HG03439 (cell line): ENCODE data around the gene TBL2.
"Not testable (repeated sequence)": the region's sequence is repeated elsewhere in the genome, so short reads cannot be mapped to it uniquely, and the experiment has no call there.

Source experiments
- ATAC-seq: cut with Tn5 transposase; IDR thresholded peaks from one replicate; pipeline ENCODE4 v1.9.1; 2021; ENCODE audit warnings: mild to moderate bottlenecking, moderate library complexity; ENCODE audit not compliant: unreplicated experiment

Gene TBL2

GRCh38 chr7:73537051-73537450 is 41.3 kb downstream of the TBL2 start:
- ATAC-seq = no peak

DNA sequence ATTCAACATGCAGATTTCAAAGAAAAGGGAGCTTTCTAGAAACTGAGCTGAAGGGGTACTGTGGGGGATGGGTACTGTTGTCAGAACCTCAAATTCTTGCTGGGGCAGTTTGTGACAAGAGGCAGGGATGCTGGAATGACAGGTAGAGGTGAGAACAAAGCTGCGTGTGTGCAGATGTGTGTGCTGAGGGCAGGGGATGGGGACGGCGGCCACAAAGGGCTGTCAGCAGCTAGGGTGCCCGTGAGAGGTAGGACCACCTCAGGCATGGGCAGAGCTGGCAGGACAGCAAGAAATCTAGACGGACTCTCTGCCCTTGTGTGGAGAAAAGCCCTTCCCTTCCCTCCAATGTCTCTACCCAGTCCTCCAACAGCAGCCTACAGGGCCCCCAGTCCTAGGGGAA is 41.9 kb downstream of the TBL2 start:
- ATAC-seq = no peak

GRCh38 chr7:73535918-73536317 is 42.5 kb downstream of the TBL2 start:
- not testable (repeated sequence) for ATAC-seq

GRCh38 chr7:73533742-73534141 is 44.6 kb downstream of the TBL2 start:
- no peak for ATAC-seq

GRCh38 chr7:73532224-73532623 is 46.2 kb downstream of the TBL2 start:
- ATAC-seq = no peak

- no peak for ATAC-seq
Observed at GRCh38 chr7:73530800-73531199, 47.6 kb downstream of the TBL2 start.

DNA sequence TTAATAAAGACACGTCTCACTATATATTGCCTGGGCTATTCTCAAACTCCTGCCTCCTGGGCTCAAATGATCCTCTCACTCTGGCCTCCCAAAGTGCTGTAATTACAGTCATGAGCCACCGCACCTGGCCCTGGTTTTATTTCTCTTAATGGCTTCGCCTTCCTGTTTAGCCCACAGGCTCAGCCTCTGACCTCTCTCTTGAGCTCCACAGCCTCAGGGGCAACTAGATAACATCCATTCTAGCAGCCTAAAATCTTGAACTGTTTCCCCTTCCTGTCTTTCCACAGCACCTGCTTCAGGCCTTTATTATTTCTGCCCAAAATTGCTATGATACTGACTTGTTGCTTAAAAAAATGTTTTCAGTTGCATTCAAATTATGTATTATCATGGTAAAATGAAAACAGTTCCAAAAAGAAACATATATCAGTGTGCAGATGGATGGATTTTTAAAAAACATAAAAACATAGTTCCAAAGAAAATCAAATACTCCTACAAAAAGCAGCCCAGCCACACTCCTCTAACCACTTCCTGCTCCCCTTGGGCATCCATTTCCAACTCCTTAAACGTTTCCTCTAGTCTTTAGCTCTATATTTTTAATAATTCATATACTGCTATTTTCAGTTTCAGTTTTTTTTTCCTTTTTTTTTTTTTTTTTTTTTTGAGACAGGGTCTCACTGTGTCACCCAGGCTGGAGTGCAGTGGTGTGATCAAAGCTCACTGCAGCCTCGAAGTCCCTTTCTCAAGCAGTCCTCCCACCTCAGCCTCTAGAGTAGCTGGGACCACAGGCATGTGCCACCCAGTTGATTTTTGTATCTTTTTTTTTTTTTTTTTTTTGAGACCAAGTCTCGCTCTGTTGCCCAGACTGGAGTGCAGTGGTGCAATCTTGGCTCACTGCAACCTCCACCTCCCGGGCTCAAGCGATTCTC is 51.2 kb downstream of the TBL2 start:
- ATAC-seq = no peak

DNA sequence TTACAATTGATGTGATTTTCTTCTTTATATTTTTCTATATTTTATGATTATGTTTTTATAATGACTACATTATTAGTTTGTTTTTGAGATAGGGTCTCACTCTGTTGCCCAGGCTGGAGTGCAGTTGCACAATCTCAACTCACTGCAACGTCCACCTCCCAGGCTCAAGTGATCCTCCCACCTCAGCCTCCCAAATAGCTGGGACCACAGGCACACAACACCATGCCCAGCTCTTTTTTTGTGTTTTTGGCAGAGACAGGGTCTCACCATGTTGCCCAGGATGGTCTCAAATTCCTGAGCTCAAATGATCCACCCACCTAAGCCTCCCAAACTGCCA is 52.3 kb downstream of the TBL2 start:
- not testable (repeated sequence) for ATAC-seq

- peak; percentile 83 for ATAC-seq
Observed at GRCh38 chr7:73522105-73522872, 56.1 kb downstream of the TBL2 start, which contains the start of gene BAZ1B. Gene BAZ1B (minus strand): TSS chr7:73522293. CDS start chr7:73521933, 360 bp downstream.

DNA sequence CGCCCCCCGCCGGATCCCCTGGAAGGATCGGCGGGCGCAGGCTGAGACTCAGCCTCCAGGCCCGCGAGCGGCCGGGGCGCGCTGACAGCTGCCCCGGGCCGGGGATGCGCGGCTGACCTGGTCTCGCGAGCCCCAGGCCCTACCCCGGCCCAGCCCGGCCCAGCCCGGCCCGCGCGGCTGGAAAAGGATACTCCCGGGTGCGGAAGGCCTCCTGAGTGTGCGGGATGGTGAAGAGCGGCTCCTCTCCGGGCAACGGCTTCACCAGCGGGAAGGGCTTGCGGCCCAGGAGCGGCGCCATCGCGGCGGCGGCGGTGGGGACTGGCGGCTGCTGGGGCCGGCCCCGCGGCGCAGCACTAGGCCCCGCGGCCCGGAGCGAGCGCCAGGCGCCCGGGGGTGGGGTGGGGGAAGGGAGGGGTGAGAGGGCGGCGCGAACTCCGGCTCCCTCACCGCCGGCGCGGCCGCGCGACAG is 56.7 kb downstream of the TBL2 start:
- ATAC-seq = peak; percentile 48

- ATAC-seq = no peak
Observed at GRCh38 chr7:73520673-73521635, 57.4 kb downstream of the TBL2 start.

DNA sequence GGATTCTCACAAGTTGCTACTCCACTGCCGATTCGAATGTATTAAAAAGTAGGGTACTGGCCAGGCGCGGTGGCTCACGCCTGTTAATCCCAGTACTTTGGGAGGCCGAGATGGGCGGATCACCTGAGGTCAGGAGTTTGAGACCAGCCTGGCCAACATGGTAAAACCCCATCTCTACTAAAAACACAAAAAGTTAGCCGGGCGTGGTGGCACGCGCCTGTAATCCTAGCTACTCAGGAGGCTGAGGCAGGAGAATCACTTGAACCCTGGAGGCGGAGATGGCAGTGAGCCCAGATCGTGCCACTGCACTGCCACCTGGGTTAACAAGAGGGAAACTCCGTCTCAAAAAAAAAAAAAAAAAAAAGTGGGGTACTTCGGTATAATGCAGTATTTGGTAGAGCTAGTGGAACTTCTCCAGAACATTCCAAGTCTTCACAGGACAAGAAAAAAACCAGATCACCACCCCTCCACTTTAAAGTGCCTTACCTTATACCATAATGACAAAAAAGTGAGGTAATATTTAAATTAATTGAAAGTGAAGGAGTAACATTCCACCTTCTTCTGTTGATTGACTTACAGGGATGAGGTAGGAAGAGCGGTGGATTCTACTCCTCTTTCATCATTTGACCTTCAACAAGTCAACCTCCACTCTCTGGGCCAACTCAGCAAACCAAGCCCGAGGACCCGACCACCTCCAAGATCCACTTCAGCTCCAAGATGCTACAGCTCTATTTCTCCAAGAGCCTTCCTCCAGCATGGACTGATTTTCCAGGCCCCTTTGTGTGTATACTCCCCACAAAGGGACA is 58.3 kb downstream of the TBL2 start:
- no peak for ATAC-seq

DNA sequence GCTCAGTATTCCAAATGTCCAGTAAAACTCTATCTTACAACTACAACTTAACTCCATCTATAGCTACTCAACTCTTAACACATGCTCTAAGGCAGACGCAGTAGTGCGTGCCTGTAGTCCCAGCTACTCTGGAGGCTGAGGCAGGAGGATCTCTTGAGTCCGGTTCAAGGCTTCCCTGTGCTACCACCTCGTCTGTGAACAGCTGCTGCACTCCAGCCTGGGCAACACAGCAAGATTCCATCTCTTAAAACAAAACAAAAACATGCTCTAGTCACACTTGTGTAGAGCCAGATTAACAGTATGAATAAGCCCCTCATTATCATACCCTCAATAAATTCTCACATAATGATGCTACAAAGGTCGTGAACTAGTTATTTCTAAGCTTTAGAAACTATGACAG is 59.9 kb downstream of the TBL2 start:
- no peak for ATAC-seq
